Ovary (tissue), 3 donors: ENCODE measurements around the gene NCK1.

Source experiments
- CTCF ChIP-seq, 3 donors: fragments of 450-650 bp in 2 of 3; fragments of 200-600 bp in 1 of 3; IDR thresholded peaks; one replicate each; pipeline versions ENCODE4 v1.5.1 to v1.8.0; 2016 to 2022; ENCODE audit warnings: antibody characterized with exemption in 3 of 3, mild to moderate bottlenecking in 1 of 3
- EP300 ChIP-seq: sonication (generic); formaldehyde crosslinking; IDR thresholded peaks from one replicate; pipeline ENCODE4 v1.6.1; 2017; ENCODE audit warnings: antibody characterized with exemption
- POLR2A ChIP-seq: fragments of 450-650 bp; IDR thresholded peaks from one replicate; pipeline ENCODE4 v1.6.1; 2017; ENCODE audit warnings: antibody characterized with exemption, mild to moderate bottlenecking, moderate library complexity
- donor health status: DM: no; HTN: no; CAD: no.

DNA sequence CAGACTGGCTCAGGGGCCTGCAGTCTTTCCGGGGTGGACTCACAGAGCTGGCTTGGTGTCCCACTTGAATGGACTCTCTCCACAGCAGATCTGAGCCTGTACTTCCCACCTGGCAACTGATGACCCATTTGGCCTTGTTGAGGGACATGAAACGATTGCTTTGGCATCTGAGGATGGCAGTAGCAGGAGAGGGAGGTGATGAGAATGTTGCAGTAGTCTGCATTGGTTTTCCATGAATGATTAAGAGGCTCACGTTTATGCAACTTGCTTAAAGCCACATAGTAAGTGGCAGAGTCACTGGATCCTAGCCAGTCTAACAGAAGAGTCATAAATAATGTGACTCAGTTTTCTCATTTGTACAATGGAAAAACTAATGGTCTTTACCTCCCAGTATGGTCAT lies 117.7 kb downstream of the NCK1 start:
- TF ChIP-seq CTCF (IDR thresholded peaks at IDR 0.05) (no peak), EP300 (no peak), POLR2A (no peak)
